Measurements from ENCODE around the gene FKRP.
"Not testable (repeated sequence)": the region's sequence is repeated elsewhere in the genome, so short reads cannot be mapped to it uniquely, and the experiment has no call there.

The FKRP gene

DNA sequence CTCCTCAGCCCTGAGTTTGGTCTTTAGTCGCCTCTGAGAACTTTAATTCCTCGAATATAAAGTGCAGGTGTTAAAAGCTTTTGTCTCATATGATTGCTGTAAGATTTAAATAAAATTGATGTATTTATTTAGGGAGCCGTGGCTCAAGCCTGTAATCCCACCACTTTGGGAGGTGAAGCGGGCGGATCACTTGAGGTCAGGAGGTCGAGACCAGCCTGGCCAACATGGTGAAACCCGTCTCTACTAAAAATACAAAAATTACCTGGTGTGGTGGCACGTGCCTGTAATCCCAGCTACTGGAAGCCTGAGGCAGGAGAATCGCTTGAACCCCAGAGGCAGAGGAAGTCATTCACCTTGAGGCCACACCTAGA, 43.1 kb downstream of the FKRP start:
- no peak for DNase-seq
- intact Hi-C loops (cut with DNase I), result no loop called here

DNA sequence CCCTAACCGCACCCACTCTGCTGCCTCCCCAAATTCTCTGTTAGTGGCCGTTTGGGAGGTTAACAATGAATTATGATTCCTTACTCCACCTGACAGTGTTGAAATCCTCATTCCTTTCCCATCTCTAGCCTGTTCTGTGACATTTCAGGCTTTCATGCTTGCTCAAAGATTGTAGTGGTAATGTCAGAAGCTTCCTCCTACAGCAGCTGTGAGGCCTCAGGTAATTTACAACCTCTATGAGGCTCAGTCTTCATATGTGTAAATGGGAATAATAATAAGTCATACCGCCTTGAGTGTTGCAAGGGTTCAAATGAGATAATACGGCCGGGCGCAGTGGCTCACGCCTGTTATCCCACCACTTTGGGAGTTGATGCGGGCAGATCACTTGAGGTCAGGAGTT, 43.5 kb downstream of the FKRP start:
- intact Hi-C loops (cut with DNase I), result no loop called here

DNA sequence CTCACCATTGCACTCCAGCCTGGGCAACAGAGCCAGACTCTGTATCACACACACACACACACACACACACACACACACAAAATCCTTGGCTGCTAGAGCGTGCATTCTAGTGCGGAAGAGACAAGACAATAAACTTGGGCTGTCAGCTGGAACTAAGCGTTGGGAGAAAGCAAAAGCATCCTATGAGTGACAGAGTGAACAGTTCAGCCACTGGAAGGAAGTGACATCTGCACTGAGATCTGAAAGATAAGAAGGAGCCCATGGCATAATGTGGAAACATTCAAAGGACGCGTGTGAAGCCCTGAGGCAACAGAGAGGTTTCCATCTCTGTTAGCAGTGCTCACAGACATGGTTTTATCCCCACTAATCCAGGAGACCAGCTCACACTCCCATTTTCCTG, 46.1 kb downstream of the FKRP start:
- DNase-seq, result no peak
- intact Hi-C loops (cut with DNase I), result no loop called here

More for the DNA sequence above, 43.5 kb downstream of the FKRP start:
- DNase-seq, result no peak

DNA sequence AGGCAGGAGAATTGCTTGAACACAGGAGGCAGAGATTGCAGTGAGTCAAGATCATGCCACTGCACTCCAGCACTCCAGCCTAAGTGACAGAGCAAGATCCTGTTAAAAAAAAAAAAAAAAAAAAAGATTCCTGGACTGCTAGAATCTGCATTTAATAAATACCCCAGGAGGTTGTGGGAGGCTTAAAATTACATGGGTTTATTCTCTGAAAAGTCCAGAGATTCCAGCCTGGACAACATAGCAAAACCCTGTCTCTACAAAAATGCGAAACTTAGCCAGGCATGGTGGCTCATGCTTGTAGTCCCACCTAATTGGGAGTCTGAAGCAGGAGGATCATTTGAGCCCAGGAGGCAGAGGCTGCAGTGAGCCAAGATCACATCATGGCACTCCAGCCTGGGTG, 52.0 kb downstream of the FKRP start:
- intact Hi-C loops (cut with DNase I), result no loop called here
- no peak for DNase-seq

DNA sequence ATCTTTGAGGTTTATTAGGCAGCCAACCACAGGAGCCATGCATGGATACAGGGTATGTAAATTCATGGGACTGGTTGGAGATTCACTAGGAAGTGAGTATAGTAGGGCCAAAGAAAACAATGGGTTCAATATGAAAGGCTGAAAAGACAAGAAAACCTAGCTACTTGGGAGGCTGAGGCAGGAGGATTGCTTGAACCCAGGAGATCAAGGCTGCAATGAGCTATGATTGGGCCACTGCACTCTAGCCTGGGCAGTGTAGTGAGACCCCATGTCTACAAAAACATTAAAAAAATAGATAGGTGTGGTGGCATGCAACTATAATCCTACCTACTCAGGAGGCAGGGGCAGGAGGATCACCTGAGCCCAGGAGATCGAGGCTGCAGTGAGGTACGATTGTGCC, 52.9 kb downstream of the FKRP start:
- intact Hi-C loops (cut with DNase I), result no loop called here
- DNase-seq, result no peak

DNA sequence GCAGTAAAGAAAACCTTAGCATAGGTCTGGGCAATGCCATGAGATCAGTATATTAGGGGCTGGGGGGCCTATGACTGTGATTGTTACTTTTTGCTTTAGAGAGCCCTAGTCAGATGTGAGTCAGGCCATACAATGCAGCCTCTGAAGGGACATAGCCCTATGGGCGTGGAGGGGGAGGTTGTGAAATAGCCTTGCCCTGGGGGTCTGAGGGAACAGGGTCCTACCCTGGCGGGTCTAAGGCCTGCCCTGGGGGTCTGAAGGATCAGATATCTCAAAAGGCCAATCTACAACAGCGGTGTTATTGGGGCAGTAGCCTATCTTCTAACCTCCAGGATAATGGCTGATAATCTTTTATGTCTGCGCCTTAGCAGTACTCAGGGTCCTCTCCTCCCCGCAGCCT, 56.3 kb downstream of the FKRP start:
- no peak for DNase-seq
- intact Hi-C loops (cut with DNase I), result no loop called here

DNA sequence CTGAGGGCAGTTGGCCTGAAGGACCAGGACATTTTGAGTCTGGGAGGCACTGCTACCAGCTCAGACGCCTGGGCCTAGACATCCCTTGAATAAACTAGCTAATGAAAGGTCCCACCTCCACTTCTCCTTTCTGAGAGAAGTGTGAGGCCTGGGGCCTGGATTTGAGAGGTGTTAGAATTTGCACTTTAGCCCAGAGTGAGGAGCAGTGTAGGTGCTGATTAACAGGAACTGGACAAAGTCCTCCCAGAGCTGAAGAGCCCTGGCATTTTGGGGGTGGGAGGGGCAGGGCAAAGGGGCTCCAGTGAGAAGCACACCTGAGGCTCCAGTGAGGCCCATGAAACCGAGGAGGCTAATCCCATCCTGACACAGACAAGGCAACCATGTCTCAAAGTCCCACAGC, 57.7 kb downstream of the FKRP start:
- intact Hi-C loops (cut with DNase I), result no loop called here

DNA sequence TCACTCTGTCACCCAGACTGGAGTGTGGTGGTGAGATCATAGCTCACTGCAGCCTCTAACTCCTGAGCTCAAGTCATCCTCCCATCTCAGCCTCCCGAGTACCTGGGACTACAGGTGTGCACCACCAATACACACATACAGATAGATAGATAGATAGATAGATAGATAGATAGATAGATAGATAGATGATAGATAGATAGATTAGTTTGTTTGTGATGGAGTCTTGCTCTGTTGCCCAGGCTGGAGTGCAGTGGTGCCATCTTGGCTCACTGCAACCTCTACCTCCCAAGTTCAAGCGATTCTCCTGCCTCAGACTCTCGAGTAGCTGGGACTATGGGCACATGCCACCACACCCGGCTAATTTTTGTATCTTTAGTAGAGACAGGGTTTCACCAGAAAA, 58.6 kb downstream of the FKRP start:
- intact Hi-C loops (cut with DNase I); DNase-seq: not testable (repeated sequence)

More for the DNA sequence above, 57.7 kb downstream of the FKRP start:
- DNase-seq, result no peak

DNA sequence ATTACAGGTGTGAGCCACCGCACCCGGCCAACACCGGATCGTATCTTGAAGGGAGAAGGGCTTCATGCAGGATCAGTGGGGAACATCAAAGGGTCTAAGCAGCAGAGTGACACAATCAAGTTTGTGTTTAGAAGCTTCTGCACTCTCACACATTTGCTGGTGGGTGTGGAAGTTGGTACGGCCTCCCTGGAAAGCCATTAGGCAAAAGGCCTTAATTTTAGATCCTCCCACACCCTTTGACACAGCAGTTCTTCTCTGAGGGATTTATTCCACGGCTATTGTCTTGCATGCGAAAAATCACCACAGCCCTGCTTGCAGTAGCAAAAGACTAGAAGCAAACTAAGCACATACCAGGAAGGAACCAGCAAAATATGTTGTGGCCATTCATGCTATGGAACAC, 60.8 kb downstream of the FKRP start:
- DNase-seq, result no peak
- intact Hi-C loops (cut with DNase I), result no loop called here

All from head of caudate nucleus (tissue), 42 donors.